ENCODE results near the gene RFC4.

- TF ChIP-seq CTCF (IDR thresholded peaks at IDR 0.05), result no peak
- TF ChIP-seq POLR2A (IDR thresholded peaks at IDR 0.05), result no peak
Observed at GRCh38 chr3:186810336-186810996, 4.2 kb upstream of the RFC4 start.

Data from thyroid gland (tissue), 4 donors.